WTC11 (cell line): ENCODE data around the gene PTGR2. TPM values are rescaled to one million over a fixed set of nuclear protein-coding genes. Genes with fewer than 3 reads are reported as not detected.

Experiments
- ATAC-seq: fragments of 200-7000 bp; cut with Tn5 transposase; 2 replicates; pipeline ENCODE4 v1.10.0; 2021; ENCODE audit warnings: mild to moderate bottlenecking, moderate library complexity
- CTCF ChIA-PET: fragments of 300-600 bp; sonication (Branson Sonifier 250); formaldehyde crosslinking; loops from one replicate; lab custom pipeline; 2021; ENCODE audit warnings: antibody characterized with exemption; lab: Charles Lee
- POLR2A ChIA-PET: fragments of 350-600 bp; sonication (Branson Sonifier 250); formaldehyde crosslinking; loops from one replicate; lab custom pipeline; 2021; ENCODE audit warnings: antibody characterized with exemption; lab: Charles Lee
- DNase-seq: peaks from one replicate; pipeline ENCODE4 v3.0.0; 2021; ENCODE audit warnings: low spot score
- H3K27ac Mint-ChIP-seq: 2 replicates; pipeline ENCODE4 v1.8.0; 2021; ENCODE audit warnings: mixed read lengths
- H3K27me3 Mint-ChIP-seq: 2 replicates; pipeline ENCODE4 v1.8.0; 2021; ENCODE audit warnings: low read depth, mild to moderate bottlenecking, moderate library complexity, mixed read lengths
- H3K36me3 Mint-ChIP-seq: 2 replicates; pipeline ENCODE4 v1.8.0; 2021; ENCODE audit warnings: mixed read lengths
- H3K4me1 Mint-ChIP-seq: 2 replicates; pipeline ENCODE4 v1.8.0; 2022; ENCODE audit warnings: mixed read lengths
- H3K4me3 Mint-ChIP-seq: 2 replicates; pipeline ENCODE4 v1.8.0; 2021; ENCODE audit warnings: mild to moderate bottlenecking, moderate library complexity, mixed read lengths
- H3K9me3 Mint-ChIP-seq: 2 replicates; pipeline ENCODE4 v1.8.0; 2021; ENCODE audit warnings: mixed read lengths
- ATF3 ChIP-seq: sonication (generic); formaldehyde crosslinking; conservative IDR thresholded peaks from 2 replicates; pipeline ENCODE4 v1.8.1; 2022; ENCODE audit warnings: mild to moderate bottlenecking, missing genetic modification reagents
- GTF2I ChIP-seq: fragments of 250-450 bp; sonication (Bioruptor Pico); conservative IDR thresholded peaks from 2 replicates; pipeline ENCODE4 v1.4.0; 2021; ENCODE audit warnings: mild to moderate bottlenecking
- KAT7 ChIP-seq: sonication (generic); formaldehyde crosslinking; IDR thresholded peaks from 2 replicates; pipeline ENCODE4 v1.8.1; 2023; ENCODE audit warnings: missing genetic modification reagents, mild to moderate bottlenecking, borderline replicate concordance
- MAX ChIP-seq: sonication (generic); formaldehyde crosslinking; IDR thresholded peaks from 2 replicates; pipeline ENCODE4 v1.8.0; 2022; ENCODE audit warnings: mild to moderate bottlenecking, missing genetic modification reagents
- NFE2L1 ChIP-seq: sonication (generic); formaldehyde crosslinking; IDR thresholded peaks from 2 replicates; pipeline ENCODE4 v1.8.1; 2023; ENCODE audit warnings: missing genetic modification reagents
- NFYB ChIP-seq: sonication (generic); formaldehyde crosslinking; conservative IDR thresholded peaks from 2 replicates; pipeline ENCODE4 v1.8.0; 2022; ENCODE audit warnings: low read depth, missing genetic modification reagents
- PRRX2 ChIP-seq: fragments of 250-450 bp; sonication (Bioruptor Pico); IDR thresholded peaks from 2 replicates; pipeline ENCODE4 v1.8.0; 2021; ENCODE audit warnings: mild to moderate bottlenecking
- SMAD4 ChIP-seq: sonication (generic); formaldehyde crosslinking; IDR thresholded peaks from 2 replicates; pipeline ENCODE4 v1.8.0; 2022; ENCODE audit warnings: mild to moderate bottlenecking, missing genetic modification reagents
- SOX15 ChIP-seq: fragments of 250-450 bp; sonication (Bioruptor Pico); IDR thresholded peaks from 2 replicates; pipeline ENCODE4 v1.9.0; 2021; ENCODE audit warnings: mild to moderate bottlenecking
- TEAD1 ChIP-seq: sonication (generic); formaldehyde crosslinking; IDR thresholded peaks from 2 replicates; pipeline ENCODE4 v1.8.0; 2022; ENCODE audit warnings: mild to moderate bottlenecking, missing genetic modification reagents
- ZNF121 ChIP-seq: sonication (generic); formaldehyde crosslinking; IDR thresholded peaks from 2 replicates; pipeline ENCODE4 v1.8.0; 2023; ENCODE audit warnings: missing genetic modification reagents
- ZNF416 ChIP-seq: fragments of 250-450 bp; sonication (Bioruptor Pico); IDR thresholded peaks from 2 replicates; pipeline ENCODE4 v1.9.0; 2021; ENCODE audit warnings: mild to moderate bottlenecking, inconsistent platforms
- ZNF425 ChIP-seq: fragments of 250-450 bp; sonication (Bioruptor Pico); conservative IDR thresholded peaks from 2 replicates; pipeline ENCODE4 v1.9.0; 2021; ENCODE audit warnings: mild to moderate bottlenecking
- total RNA-seq: library from RNA; stranded (reverse); gene quantifications from 3 replicates; pipeline ENCODE4 v1.2.3, GENCODE V29; 2021
- TF ChIP-seq, protein P1 (sequence below): sonication (generic); formaldehyde crosslinking; IDR thresholded peaks from 2 replicates; pipeline ENCODE4 v1.8.1; 2023; ENCODE audit warnings: mild to moderate bottlenecking, moderate library complexity, missing genetic modification reagents
- TF ChIP-seq, protein P2 (sequence below): sonication (generic); formaldehyde crosslinking; IDR thresholded peaks from 2 replicates; pipeline ENCODE4 v1.8.0; 2023; ENCODE audit warnings: missing genetic modification reagents, mild to moderate bottlenecking, borderline replicate concordance
- TF ChIP-seq, protein P3 (sequence below): fragments of 250-450 bp; sonication (Bioruptor Pico); IDR thresholded peaks from 2 replicates; pipeline ENCODE4 v1.9.0; 2021; ENCODE audit warnings: mild to moderate bottlenecking, borderline replicate concordance

PTGR2 gene
- total RNA-seq, 1 experiment from 2014 or later: 20.7 TPM

DNA sequence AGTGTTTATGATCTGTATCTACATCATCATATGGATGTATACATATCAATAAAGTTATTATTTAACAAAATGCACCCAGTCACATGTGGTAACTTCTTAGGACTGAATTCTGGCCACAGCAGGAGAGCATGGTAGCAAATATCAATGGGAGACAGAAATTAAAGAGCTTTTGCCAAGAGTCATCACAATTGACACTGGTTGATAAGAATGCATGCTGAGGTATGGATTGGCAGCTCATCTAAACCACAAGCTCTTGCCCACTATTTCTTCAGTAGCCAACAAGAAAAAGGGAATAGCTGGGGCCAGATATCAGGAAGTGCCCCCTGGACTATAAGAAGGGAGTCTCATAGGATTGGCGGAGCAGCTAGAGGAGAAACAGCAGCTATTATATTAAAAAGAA, 9.4 kb upstream of the PTGR2 start (continued):
- no peak for TF ChIP-seq MAX (CRISPR knock-in tag)
- TF ChIP-seq, protein P1, sequence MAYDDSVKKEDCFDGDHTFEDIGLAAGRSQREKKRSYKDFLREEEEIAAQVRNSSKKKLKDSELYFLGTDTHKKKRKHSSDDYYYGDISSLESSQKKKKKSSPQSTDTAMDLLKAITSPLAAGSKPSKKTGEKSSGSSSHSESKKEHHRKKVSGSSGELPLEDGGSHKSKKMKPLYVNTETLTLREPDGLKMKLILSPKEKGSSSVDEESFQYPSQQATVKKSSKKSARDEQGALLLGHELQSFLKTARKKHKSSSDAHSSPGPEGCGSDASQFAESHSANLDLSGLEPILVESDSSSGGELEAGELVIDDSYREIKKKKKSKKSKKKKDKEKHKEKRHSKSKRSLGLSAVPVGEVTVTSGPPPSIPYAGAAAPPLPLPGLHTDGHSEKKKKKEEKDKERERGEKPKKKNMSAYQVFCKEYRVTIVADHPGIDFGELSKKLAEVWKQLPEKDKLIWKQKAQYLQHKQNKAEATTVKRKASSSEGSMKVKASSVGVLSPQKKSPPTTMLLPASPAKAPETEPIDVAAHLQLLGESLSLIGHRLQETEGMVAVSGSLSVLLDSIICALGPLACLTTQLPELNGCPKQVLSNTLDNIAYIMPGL: no peak

DNA sequence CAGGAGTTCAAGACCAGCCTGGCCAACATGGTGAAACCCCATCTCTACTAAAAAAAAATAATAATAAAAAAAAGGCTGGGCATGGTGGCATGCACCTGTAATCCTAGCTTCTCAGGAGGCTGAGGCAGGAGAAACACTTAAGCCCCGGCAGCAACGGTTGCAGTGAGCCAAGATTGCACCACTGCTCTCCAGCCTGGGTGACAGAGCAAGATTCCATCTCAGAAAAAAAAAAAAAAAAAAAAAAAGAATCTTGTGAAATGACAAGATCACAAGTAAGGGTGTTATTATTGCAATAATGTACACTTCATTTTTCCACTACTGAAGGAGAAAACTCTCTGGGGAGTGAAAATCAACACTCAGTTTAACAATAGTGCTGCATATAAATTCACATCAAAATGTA, 8.8 kb upstream of the PTGR2 start:
- Mint-ChIP-seq H3K4me3 (no peak overlapping the region), H3K4me1 (no peaks in the 10 kb centered on the region), H3K27me3 (no peaks in the 10 kb centered on the region), H3K9me3 (peaks cover 11% of the 10 kb centered on the region), H3K36me3 (no peaks in the 10 kb centered on the region), H3K27ac (no peak overlapping the region)
- DNase-seq: no peak
- ChIA-PET POLR2A (interaction anchor here (1.5 kb wide), 1 partner anchor 8 kb away, joined by 3 read pairs; the partner anchor contains the start of gene PTGR2), CTCF (interaction anchor here (1.1 to 1.7 kb wide), 3 partner anchors 9 to 122 kb away, joined by 3 to 4 read pairs (median 3); partner anchors contain the start of gene PTGR2)
- TF ChIP-seq TEAD1 (CRISPR knock-in tag) (no peak), ATF3 (CRISPR knock-in tag) (no peak), NFE2L1 (CRISPR knock-in tag) (no peak), ZNF121 (no peak), KAT7 (CRISPR knock-in tag) (no peak), SMAD4 (CRISPR knock-in tag) (no peak), ZNF425 (CRISPR knock-in tag) (no peak), PRRX2 (no peak)
- TF ChIP-seq, protein P2, sequence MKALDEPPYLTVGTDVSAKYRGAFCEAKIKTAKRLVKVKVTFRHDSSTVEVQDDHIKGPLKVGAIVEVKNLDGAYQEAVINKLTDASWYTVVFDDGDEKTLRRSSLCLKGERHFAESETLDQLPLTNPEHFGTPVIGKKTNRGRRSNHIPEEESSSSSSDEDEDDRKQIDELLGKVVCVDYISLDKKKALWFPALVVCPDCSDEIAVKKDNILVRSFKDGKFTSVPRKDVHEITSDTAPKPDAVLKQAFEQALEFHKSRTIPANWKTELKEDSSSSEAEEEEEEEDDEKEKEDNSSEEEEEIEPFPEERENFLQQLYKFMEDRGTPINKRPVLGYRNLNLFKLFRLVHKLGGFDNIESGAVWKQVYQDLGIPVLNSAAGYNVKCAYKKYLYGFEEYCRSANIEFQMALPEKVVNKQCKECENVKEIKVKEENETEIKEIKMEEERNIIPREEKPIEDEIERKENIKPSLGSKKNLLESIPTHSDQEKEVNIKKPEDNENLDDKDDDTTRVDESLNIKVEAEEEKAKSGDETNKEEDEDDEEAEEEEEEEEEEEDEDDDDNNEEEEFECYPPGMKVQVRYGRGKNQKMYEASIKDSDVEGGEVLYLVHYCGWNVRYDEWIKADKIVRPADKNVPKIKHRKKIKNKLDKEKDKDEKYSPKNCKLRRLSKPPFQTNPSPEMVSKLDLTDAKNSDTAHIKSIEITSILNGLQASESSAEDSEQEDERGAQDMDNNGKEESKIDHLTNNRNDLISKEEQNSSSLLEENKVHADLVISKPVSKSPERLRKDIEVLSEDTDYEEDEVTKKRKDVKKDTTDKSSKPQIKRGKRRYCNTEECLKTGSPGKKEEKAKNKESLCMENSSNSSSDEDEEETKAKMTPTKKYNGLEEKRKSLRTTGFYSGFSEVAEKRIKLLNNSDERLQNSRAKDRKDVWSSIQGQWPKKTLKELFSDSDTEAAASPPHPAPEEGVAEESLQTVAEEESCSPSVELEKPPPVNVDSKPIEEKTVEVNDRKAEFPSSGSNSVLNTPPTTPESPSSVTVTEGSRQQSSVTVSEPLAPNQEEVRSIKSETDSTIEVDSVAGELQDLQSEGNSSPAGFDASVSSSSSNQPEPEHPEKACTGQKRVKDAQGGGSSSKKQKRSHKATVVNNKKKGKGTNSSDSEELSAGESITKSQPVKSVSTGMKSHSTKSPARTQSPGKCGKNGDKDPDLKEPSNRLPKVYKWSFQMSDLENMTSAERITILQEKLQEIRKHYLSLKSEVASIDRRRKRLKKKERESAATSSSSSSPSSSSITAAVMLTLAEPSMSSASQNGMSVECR: no peak
- no peak for ATAC-seq

GRCh38 chr14:73843296-73843695, 8.3 kb upstream of the PTGR2 start:
- H3K4me1 Mint-ChIP-seq: no peaks in the 10 kb centered on the region
- H3K36me3 Mint-ChIP-seq: no peaks in the 10 kb centered on the region
- ChIA-PET POLR2A (interaction anchor here (0.5 kb wide), 1 partner anchor 694 kb away, joined by 3 read pairs; no protein-coding TSS in a partner anchor), CTCF (interaction anchor here (1.3 to 1.7 kb wide), 2 partner anchors 115 to 122 kb away, joined by 3 to 4 read pairs; no protein-coding TSS in a partner anchor)
- H3K27me3 Mint-ChIP-seq: no peaks in the 10 kb centered on the region
- no peak overlapping the region for H3K27ac Mint-ChIP-seq
- ATAC-seq (no peak), DNase-seq (no peak)
- H3K9me3 Mint-ChIP-seq: peaks cover 11% of the 10 kb centered on the region
- H3K4me3 Mint-ChIP-seq: no peak overlapping the region
- no peak for TF ChIP-seq ZNF416 (CRISPR knock-in tag)
- no peak for TF ChIP-seq GTF2I (CRISPR knock-in tag)
- TF ChIP-seq SOX15 (CRISPR knock-in tag): no peak
- TF ChIP-seq, protein P2: no peak
- TF ChIP-seq, protein P3, sequence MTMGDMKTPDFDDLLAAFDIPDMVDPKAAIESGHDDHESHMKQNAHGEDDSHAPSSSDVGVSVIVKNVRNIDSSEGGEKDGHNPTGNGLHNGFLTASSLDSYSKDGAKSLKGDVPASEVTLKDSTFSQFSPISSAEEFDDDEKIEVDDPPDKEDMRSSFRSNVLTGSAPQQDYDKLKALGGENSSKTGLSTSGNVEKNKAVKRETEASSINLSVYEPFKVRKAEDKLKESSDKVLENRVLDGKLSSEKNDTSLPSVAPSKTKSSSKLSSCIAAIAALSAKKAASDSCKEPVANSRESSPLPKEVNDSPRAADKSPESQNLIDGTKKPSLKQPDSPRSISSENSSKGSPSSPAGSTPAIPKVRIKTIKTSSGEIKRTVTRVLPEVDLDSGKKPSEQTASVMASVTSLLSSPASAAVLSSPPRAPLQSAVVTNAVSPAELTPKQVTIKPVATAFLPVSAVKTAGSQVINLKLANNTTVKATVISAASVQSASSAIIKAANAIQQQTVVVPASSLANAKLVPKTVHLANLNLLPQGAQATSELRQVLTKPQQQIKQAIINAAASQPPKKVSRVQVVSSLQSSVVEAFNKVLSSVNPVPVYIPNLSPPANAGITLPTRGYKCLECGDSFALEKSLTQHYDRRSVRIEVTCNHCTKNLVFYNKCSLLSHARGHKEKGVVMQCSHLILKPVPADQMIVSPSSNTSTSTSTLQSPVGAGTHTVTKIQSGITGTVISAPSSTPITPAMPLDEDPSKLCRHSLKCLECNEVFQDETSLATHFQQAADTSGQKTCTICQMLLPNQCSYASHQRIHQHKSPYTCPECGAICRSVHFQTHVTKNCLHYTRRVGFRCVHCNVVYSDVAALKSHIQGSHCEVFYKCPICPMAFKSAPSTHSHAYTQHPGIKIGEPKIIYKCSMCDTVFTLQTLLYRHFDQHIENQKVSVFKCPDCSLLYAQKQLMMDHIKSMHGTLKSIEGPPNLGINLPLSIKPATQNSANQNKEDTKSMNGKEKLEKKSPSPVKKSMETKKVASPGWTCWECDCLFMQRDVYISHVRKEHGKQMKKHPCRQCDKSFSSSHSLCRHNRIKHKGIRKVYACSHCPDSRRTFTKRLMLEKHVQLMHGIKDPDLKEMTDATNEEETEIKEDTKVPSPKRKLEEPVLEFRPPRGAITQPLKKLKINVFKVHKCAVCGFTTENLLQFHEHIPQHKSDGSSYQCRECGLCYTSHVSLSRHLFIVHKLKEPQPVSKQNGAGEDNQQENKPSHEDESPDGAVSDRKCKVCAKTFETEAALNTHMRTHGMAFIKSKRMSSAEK (CRISPR knock-in tag): no peak
- no peak for TF ChIP-seq NFYB (CRISPR knock-in tag)
